ENCODE results near the gene TRAF6. TPM values are rescaled to one million over a fixed set of nuclear protein-coding genes. Genes with fewer than 3 reads are reported as not detected.
"Not testable (repeated sequence)": the region's sequence is repeated elsewhere in the genome, so short reads cannot be mapped to it uniquely, and the experiment has no call there.

Gene TRAF6
- total and polyA plus RNA-seq, 7 donors: 4.7 to 14.9 (median 11.1) TPM

GRCh38 chr11:36530840-36531239 is 20.8 kb upstream of the TRAF6 start:
- Histone ChIP-seq H3K4me1 (no peaks in the 10 kb centered on the region), H3K4me3 (no peak overlapping the region), H3K9me3 (no peaks in the 10 kb centered on the region), H3K36me3 (ENCODE audit: insufficient read depth in 1 of 2, low read depth in 1 of 2) (no peaks in the 10 kb centered on the region), H3K27me3 (ENCODE audit: insufficient read depth in 3 of 3, low read length in 2 of 3) (no peaks in the 10 kb centered on the region), H3K27ac (no peak overlapping the region)
- no peak for TF ChIP-seq CTCF (IDR thresholded peaks at IDR 0.05)
- intact Hi-C loops (cut with DNase I): no loop called here
- DNase-seq (no peak), ATAC-seq (no peak)

GRCh38 chr11:36513965-36514364 is 3.9 kb upstream of the TRAF6 start:
- no peaks in the 10 kb centered on the region for H3K36me3 ChIP-seq (ENCODE audit: insufficient read depth in 1 of 2, low read depth in 1 of 2)
- 46 to 49% (median 48%) methylated on average over 2 of the region's 2 CpGs for WGBS, 3 donors
- DNase-seq (no peak), ATAC-seq (no peak)
- no peak overlapping the region for H3K27ac ChIP-seq
- no peak for TF ChIP-seq CTCF (IDR thresholded peaks at IDR 0.05)
- H3K4me3 ChIP-seq: no peak overlapping the region
- no peaks in the 10 kb centered on the region for H3K9me3 ChIP-seq
- H3K27me3 ChIP-seq (ENCODE audit: insufficient read depth in 3 of 3, low read length in 2 of 3): no peaks in the 10 kb centered on the region
- no peaks in the 10 kb centered on the region for H3K4me1 ChIP-seq
- intact Hi-C loops (cut with DNase I): no loop called here

- DNase-seq (no peak), ATAC-seq (no peak)
- H3K4me1 ChIP-seq: no peaks in the 10 kb centered on the region
- 64 to 71% (median 67%) methylated on average over 5 of the region's 5 CpGs for WGBS, 3 donors
- no peak for TF ChIP-seq CTCF (IDR thresholded peaks at IDR 0.05)
- H3K27me3 ChIP-seq (ENCODE audit: insufficient read depth in 3 of 3, low read length in 2 of 3): no peaks in the 10 kb centered on the region
- H3K4me3 ChIP-seq: no peak overlapping the region
- intact Hi-C loops (cut with DNase I): no loop called here
- no peaks in the 10 kb centered on the region for H3K36me3 ChIP-seq (ENCODE audit: insufficient read depth in 1 of 2, low read depth in 1 of 2)
- no peaks in the 10 kb centered on the region for H3K9me3 ChIP-seq
- no peak overlapping the region for H3K27ac ChIP-seq
Measured at GRCh38 chr11:36512016-36512415, 1.9 kb upstream of the TRAF6 start.

GRCh38 chr11:36511062-36511461 is 990 bp upstream of the TRAF6 start:
- H3K4me3 ChIP-seq: peak overlapping the region; percentile 96
- H3K9me3 ChIP-seq; intact Hi-C loops (cut with DNase I); DNase-seq; H3K27me3 ChIP-seq (ENCODE audit: insufficient read depth in 3 of 3, low read length in 2 of 3); ATAC-seq; H3K4me1 ChIP-seq; H3K27ac ChIP-seq; H3K36me3 ChIP-seq (ENCODE audit: insufficient read depth in 1 of 2, low read depth in 1 of 2): not testable (repeated sequence)
- 86 to 91% (median 89%) methylated on average over 2 of the region's 2 CpGs for WGBS, 3 donors

GRCh38 chr11:36510594-36510942 is 496 bp upstream of the TRAF6 start:
- Histone ChIP-seq H3K4me3 (peak overlapping the region; percentile 96), H3K36me3 (ENCODE audit: insufficient read depth in 1 of 2, low read depth in 1 of 2) (no peaks in the 10 kb centered on the region), H3K27me3 (ENCODE audit: insufficient read depth in 3 of 3, low read length in 2 of 3) (no peaks in the 10 kb centered on the region), H3K9me3 (no peaks in the 10 kb centered on the region), H3K27ac (peak overlapping the region; percentile 98), H3K4me1 (peaks cover 6% of the 10 kb centered on the region)
- 17 to 21% (median 20%) methylated on average over 8 of the region's 8 CpGs for WGBS, 3 donors
- DNase-seq: no peak
- TF ChIP-seq CTCF (IDR thresholded peaks at IDR 0.05): no peak
- ATAC-seq: no peak
- intact Hi-C loops (cut with DNase I): no loop called here
